Measurements from ENCODE around the gene TECR. TPM values are rescaled to one million over a fixed set of nuclear protein-coding genes. Genes with fewer than 3 reads are reported as not detected.

Gene TECR
- total and polyA plus RNA-seq, 2 of the 4 experiments (the other 2 are of a cell fraction): 46.2 to 81.2 TPM

DNA sequence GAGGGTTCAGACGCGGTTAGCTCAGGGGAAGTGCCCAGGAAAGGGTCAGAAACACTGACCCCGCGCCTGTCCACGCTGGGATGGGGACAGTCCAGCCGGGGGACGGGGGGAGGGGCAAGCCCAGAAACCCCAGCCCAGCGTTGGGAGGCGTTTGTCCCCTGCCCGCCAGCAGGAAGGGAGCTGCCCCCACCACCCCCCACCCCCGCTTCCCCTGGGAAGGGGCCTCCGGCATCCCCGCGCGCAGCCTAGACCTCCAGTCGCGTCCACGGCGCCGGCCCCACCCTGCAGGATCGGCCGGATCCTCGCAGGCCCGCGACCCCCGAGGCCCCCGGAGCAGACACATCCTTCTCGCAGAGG lies 33.7 kb upstream of the TECR start:
- Histone ChIP-seq H2AFZ (replicated peaks; ENCODE audit: low read length, poor library complexity) (peak overlapping the region; percentile 92), H4K91ac (ENCODE audit: insufficient read depth, low read depth, low read length) (peak overlapping the region; percentile 31)

More for the DNA sequence above, 33.7 kb upstream of the TECR start:
- Histone ChIP-seq H3K36me3 (ENCODE audit: control insufficient read depth, insufficient read depth, low read length) (peaks cover 11% of the 10 kb centered on the region), H3K9me1 (ENCODE audit: insufficient read depth, low read length) (peaks cover 11% of the 10 kb centered on the region), H2AK9ac (replicated peaks; ENCODE audit: low read depth, low read length, poor library complexity) (peak overlapping the region; percentile 99), H2AK5ac (ENCODE audit: low read depth, low read length) (peak overlapping the region; percentile 92), H4K8ac (ENCODE audit: low read depth in 2 of 2, low read length in 2 of 2) (peak overlapping the region in 1 of 2 experiments; percentile 62; a peak in 2 of 4 replicates), H3K9me3 (ENCODE audit: control insufficient read depth, insufficient read depth, low read length) (no peaks in the 10 kb centered on the region), H3K4me3 (ENCODE audit: insufficient read depth, low read depth, low read length) (peak overlapping the region; percentile 100), H3K9ac (ENCODE audit: low read depth, low read length) (peak overlapping the region; percentile 73), H3K27me3 (ENCODE audit: control insufficient read depth, insufficient read depth, low read length) (no peaks in the 10 kb centered on the region), H3K27ac (ENCODE audit: insufficient read depth, low read length) (peak overlapping the region; percentile 62), H3K14ac (replicated peaks; ENCODE audit: low read depth, low read length) (peak overlapping the region; percentile 93), H3K79me1 (ENCODE audit: low read depth in 1 of 2, low read length in 2 of 2) (peaks cover 20 to 38% of the 10 kb centered on the region in 2 experiments), H3K4ac (ENCODE audit: low read depth, low read length) (peak overlapping the region; percentile 70), H2BK5ac (ENCODE audit: low read depth, low read length, poor library complexity, severe bottlenecking) (peak overlapping the region; percentile 79), H3K56ac (ENCODE audit: extremely low read depth, insufficient read depth, low read length) (peak overlapping the region; percentile 68; the same call in 1 of the 2 replicates), H2BK15ac (ENCODE audit: low read depth, low read length) (no peak overlapping the region), H4K20me1 (ENCODE audit: insufficient read depth, low read length) (peaks cover 24% of the 10 kb centered on the region), H2BK120ac (ENCODE audit: low read depth, low read length) (0 out of 2 replicates have a peak overlapping the region, but pooled peaks have one; percentile 38), H3K4me1 (ENCODE audit: control insufficient read depth, insufficient read depth, low read length) (peaks cover 8% of the 10 kb centered on the region), H2BK20ac (ENCODE audit: low read depth, low read length) (no peak overlapping the region), H3K23ac (ENCODE audit: low read depth, low read length) (peak overlapping the region; percentile 32), H3K4me2 (ENCODE audit: low read depth, low read length) (peak overlapping the region; percentile 99), H3K18ac (ENCODE audit: low read depth, low read length) (no peak overlapping the region), H4K5ac (ENCODE audit: low read depth, low read length) (peak overlapping the region; percentile 78; the same call in 1 of the 2 replicates)
- no peak for DNase-seq
- BruUV-seq (replicated peaks): no TSS peak
- in situ Hi-C loops (cut with MboI; ENCODE audit: low sequenced_read_pairs) (no loop called here), intact Hi-C loops (cut with micrococcal nuclease) (no loop called here), dilution Hi-C loops (cut with HindIII; ENCODE audit: low sequenced_read_pairs, unreplicated experiment) (no loop called here)
- 0 out of 2 replicates have a peak, but pooled peaks have one; percentile 4 for TF ChIP-seq POLR2A (IDR thresholded peaks at IDR 0.05; ENCODE audit: low read depth, low read length)
- TF ChIP-seq CEBPB (IDR thresholded peaks at IDR 0.05; ENCODE audit: low read depth, low read length): no peak
- WGBS, 2 experiments (ENCODE audit: extremely low coverage in 2 of 2, insufficient read length in 1 of 2): no CpG with 5 or more reads among the region's 28 CpGs
- ChIA-PET CTCF (no interaction called here), POLR2A (ENCODE audit: unreplicated experiment) (no interaction called here)
- ATAC-seq (ENCODE audit: low read depth): peak; percentile 2; the same call in 1 of the 2 replicates

All from IMR-90 (cell line).